Body of pancreas (tissue), 4 donors: ENCODE results near the gene CKM. TPM values are rescaled to one million over a fixed set of nuclear protein-coding genes. Genes with fewer than 3 reads are reported as not detected.

ENCODE experiments used
- ATAC-seq: fragments of 150-250 bp; one replicate; pipeline ENCODE4 v1.9.1; 2016
- DNase-seq, 4 donors: peaks; one replicate each; pipeline ENCODE4 v3.0.0-alpha.2; 2019
- H3K27ac ChIP-seq, 4 donors: fragments of 200-600 bp; sonication (generic); 1 replicate in 3 of 4; 2 replicates in 1 of 4; pipeline versions ENCODE4 v1.5.1 to v1.6.1; 2016 to 2019; ENCODE audit warnings: mild to moderate bottlenecking in 1 of 4, mixed read lengths in 1 of 4, moderate library complexity in 1 of 4
- H3K27me3 ChIP-seq, 2 donors: fragments of 200-600 bp; sonication (generic); one replicate each; pipeline ENCODE4 v1.6.0; 2016; ENCODE audit warnings: mild to moderate bottlenecking in 1 of 2
- H3K36me3 ChIP-seq, 2 donors: fragments of 200-600 bp; sonication (generic); replicated peaks in 1 of 2; 2 replicates each; pipeline ENCODE4 v1.5.1; 2016; ENCODE audit warnings: low read depth in 2 of 2; ENCODE audit not compliant: insufficient read depth in 1 of 2
- H3K4me1 ChIP-seq: fragments of 200-600 bp; sonication (generic); one replicate; pipeline ENCODE4 v1.6.0; 2016
- H3K4me3 ChIP-seq, 2 donors: fragments of 200-600 bp; sonication (generic); 1 replicate in 1 of 2; 2 replicates in 1 of 2; pipeline ENCODE4 v1.5.1; 2016 to 2019
- H3K9me3 ChIP-seq, 3 donors: fragments of 200-600 bp; sonication (generic); 1 replicate in 2 of 3; 2 replicates in 1 of 3; pipeline ENCODE4 v1.5.1; 2016
- CTCF ChIP-seq, 7 experiments: fragments of 450-650 bp in 4 of 7; fragments of 200-600 bp in 3 of 7; sonication (generic) in 3 of 7; IDR thresholded peaks; one replicate each; pipeline ENCODE4 v1.5.1; 2016 to 2019; ENCODE audit warnings: antibody characterized with exemption in 7 of 7
- POLR2A ChIP-seq, 3 donors: fragments of 450-650 bp; IDR thresholded peaks; one replicate each; pipeline ENCODE4 v1.6.1; 2016; ENCODE audit warnings: antibody characterized with exemption in 3 of 3, mild to moderate bottlenecking in 2 of 3
- WGBS, 2 donors: methylation state at CpG; one replicate each; pipeline ENCODE4 v1.1.5; 2017; 5-methylcytosine and 5-hydroxymethylcytosine counted together
- intact Hi-C: fragments of 100-400 bp; cut with DNase I; formaldehyde crosslinking; loops from one replicate; pipeline ENCODE4 v1.15.1; 2023
- total RNA-seq, 2 donors: library from RNA; depleted of rRNA; stranded (reverse); fragments of >200 nt; gene quantifications; one replicate each; pipeline ENCODE4 v1.1.0, GENCODE V29; 2016

The CKM gene
- total RNA-seq, 2 donors from 2014 or later = not detected

DNA sequence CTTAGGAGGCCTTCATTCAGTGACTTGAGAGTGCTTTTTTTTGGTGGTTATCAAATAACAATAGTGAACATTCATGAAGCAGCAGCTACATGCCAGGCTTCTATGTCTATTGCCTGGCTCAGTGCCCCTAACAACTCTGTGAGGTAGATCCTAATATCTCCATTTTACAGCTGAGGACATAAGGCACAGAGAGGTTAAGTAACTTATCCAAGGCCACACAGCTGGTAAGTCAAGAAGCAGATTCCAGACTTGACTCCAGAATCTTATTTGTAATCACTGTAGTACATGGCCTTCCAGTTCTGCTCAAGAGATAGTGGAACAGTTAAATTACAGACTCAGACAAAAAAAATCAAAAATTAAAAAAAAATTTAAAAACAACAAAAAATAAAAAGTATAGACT, 26.8 kb downstream of the CKM start:
- no peak for DNase-seq
- ATAC-seq = no peak
- H3K27me3 ChIP-seq = no peaks in the 10 kb centered on the region
- intact Hi-C loops = no loop called here
- no peak overlapping the region for H3K4me3 ChIP-seq
- no peaks in the 10 kb centered on the region for H3K36me3 ChIP-seq
- peaks cover 17% of the 10 kb centered on the region for H3K4me1 ChIP-seq
- no peaks in the 10 kb centered on the region for H3K9me3 ChIP-seq
- no peak for TF ChIP-seq POLR2A (IDR thresholded peaks at IDR 0.05)
- TF ChIP-seq CTCF (IDR thresholded peaks at IDR 0.05) = no peak
- peak overlapping the region in 1 of 4 donors; percentile 13 for H3K27ac ChIP-seq

GRCh38 chr19:45294291-45295029, 28.2 kb downstream of the CKM start:
- ATAC-seq = peak; percentile 88
- Histone ChIP-seq H3K27ac (peak overlapping the region in 3 of 4 donors; percentile 13 to 75 (median 54)), H3K27me3 (no peaks in the 10 kb centered on the region), H3K36me3 (no peaks in the 10 kb centered on the region), H3K9me3 (no peaks in the 10 kb centered on the region), H3K4me1 (peaks cover 17% of the 10 kb centered on the region), H3K4me3 (no peak overlapping the region)
- no peak for TF ChIP-seq POLR2A (IDR thresholded peaks at IDR 0.05)
- TF ChIP-seq CTCF (IDR thresholded peaks at IDR 0.05) = no peak
- DNase-seq = peak; percentile 46 to 72 (median 64)
- intact Hi-C loops = no loop called here
- 46 to 49% methylated on average over 8 to 12 of the region's 12 CpGs for WGBS, 2 donors

- peak overlapping the region in 3 of 4 donors; percentile 13 to 75 (median 54) for H3K27ac ChIP-seq
- no peak for DNase-seq
- no peak for ATAC-seq
- no peaks in the 10 kb centered on the region for H3K9me3 ChIP-seq
- H3K4me1 ChIP-seq = peaks cover 17% of the 10 kb centered on the region
- TF ChIP-seq POLR2A (IDR thresholded peaks at IDR 0.05) (no peak), CTCF (IDR thresholded peaks at IDR 0.05) (no peak)
- intact Hi-C loops = no loop called here
- 52 to 73% methylated on average over 4 of the region's 4 CpGs for WGBS, 2 donors
- no peaks in the 10 kb centered on the region for H3K27me3 ChIP-seq
- no peak overlapping the region for H3K4me3 ChIP-seq
- no peaks in the 10 kb centered on the region for H3K36me3 ChIP-seq
Measured at GRCh38 chr19:45293682-45294081, 29.0 kb downstream of the CKM start.

DNA sequence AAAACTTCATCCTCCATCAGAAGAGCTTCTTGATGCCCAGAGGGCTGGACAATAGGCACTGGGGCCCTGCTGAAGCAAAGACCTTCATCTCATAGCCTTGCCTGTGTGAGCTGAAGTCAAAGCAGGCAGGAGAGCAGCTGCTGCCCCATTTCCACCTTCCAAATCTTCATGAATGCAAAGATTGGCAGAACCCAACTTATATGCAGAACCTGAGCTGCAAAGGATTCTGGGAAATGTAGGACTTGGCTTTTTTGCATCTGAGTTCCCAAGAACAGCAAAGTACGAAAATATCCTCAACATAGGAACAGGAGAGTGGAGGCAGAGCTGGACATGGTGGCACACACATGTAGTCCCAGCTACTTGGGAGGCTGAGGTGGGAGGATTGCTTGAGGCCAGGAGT, 30.8 kb downstream of the CKM start:
- no peak for TF ChIP-seq CTCF (IDR thresholded peaks at IDR 0.05)
- TF ChIP-seq POLR2A (IDR thresholded peaks at IDR 0.05) = no peak
- DNase-seq (no peak), ATAC-seq (no peak)
- WGBS, 2 donors = 100% methylated on average over 1 of the region's 1 CpG
- intact Hi-C loops = no loop called here
- no peaks in the 10 kb centered on the region for H3K36me3 ChIP-seq
- no peaks in the 10 kb centered on the region for H3K9me3 ChIP-seq
- peaks cover 17% of the 10 kb centered on the region for H3K4me1 ChIP-seq
- H3K27ac ChIP-seq = no peak overlapping the region
- no peak overlapping the region for H3K4me3 ChIP-seq
- H3K27me3 ChIP-seq = no peaks in the 10 kb centered on the region

GRCh38 chr19:45290381-45290931, 32.2 kb downstream of the CKM start:
- Histone ChIP-seq H3K9me3 (no peaks in the 10 kb centered on the region), H3K27me3 (no peaks in the 10 kb centered on the region), H3K27ac (no peak overlapping the region), H3K4me3 (no peak overlapping the region), H3K4me1 (peaks cover 15% of the 10 kb centered on the region), H3K36me3 (no peaks in the 10 kb centered on the region)
- DNase-seq (no peak), ATAC-seq (no peak)
- intact Hi-C loops = no loop called here
- 86% methylated on average over 6 of the region's 6 CpGs; no CpG with 5 or more reads in 1 of the 2 donors for WGBS, 2 donors
- TF ChIP-seq POLR2A (IDR thresholded peaks at IDR 0.05) (no peak), CTCF (IDR thresholded peaks at IDR 0.05) (no peak)
